PFSK-1 (cell line): Measurements from ENCODE around the gene CIITA.

ENCODE experiments used
- FOXP2 ChIP-seq: optimal IDR thresholded peaks from 2 replicates; pipeline ENCODE3; 2011; ENCODE audit warnings: borderline replicate concordance, control low read depth, inconsistent platforms; ENCODE audit not compliant: insufficient read depth; ENCODE audit errors: extremely low read length, extremely low read depth
- POLR2AphosphoS5 ChIP-seq: IDR thresholded peaks from 2 replicates; pipeline ENCODE4 v1.6.1; 2012; ENCODE audit warnings: low read depth, mild to moderate bottlenecking, control low read depth, low read length, moderate library complexity
- SIN3A ChIP-seq: IDR thresholded peaks from 2 replicates; pipeline ENCODE4 v1.6.1; 2012; ENCODE audit warnings: mild to moderate bottlenecking, low read length, moderate library complexity, borderline replicate concordance; ENCODE audit not compliant: insufficient read depth
- TAF1 ChIP-seq: IDR thresholded peaks from 2 replicates; pipeline ENCODE4 v1.6.1; 2012; ENCODE audit warnings: low read length, control low read depth, borderline replicate concordance; ENCODE audit not compliant: insufficient read depth
- TF ChIP-seq, protein P1 (sequence below), 2 experiments: IDR thresholded peaks; 2 replicates each; pipeline versions ENCODE4 v1.6.1 to v1.8.0; 2011 to 2012; ENCODE audit warnings: low read depth in 2 of 2, low read length in 2 of 2, control low read depth in 1 of 2, inconsistent platforms in 1 of 2, mild to moderate bottlenecking in 1 of 2, moderate library complexity in 1 of 2; ENCODE audit not compliant: insufficient read depth in 1 of 2

DNA sequence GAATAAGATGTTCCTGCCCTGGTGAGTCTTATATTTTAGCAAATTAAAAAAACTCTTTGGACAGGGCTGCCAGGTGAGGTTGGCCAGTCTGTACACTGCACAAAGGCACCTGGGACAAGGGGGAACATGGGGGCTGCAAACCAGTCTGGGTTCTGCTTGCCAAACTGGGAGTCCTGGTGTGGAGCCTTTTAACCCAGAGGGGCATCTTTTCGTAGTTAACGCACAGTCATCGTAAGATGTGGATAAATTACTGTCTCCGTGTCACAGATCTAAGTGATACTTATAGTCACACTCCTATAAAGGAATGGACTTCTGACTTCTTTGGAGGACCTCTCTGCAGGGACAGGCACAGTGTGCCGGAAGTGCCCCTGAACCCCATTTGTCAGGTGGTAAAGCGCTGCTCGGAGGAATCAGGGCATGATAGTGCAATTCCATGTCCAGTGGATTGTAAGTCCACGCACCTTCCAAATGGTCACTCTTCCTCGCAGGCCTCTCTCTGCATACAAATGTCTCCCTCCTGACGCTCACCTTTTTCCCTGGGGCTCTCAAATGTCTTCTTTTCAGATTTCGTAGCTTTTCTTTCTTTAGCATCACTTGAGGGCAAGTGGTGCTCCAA is 50.6 kb downstream of the CIITA start:
- TF ChIP-seq SIN3A (no peak), TAF1 (no peak), POLR2AphosphoS5 (no peak), FOXP2 (no peak)
- TF ChIP-seq, protein P1, sequence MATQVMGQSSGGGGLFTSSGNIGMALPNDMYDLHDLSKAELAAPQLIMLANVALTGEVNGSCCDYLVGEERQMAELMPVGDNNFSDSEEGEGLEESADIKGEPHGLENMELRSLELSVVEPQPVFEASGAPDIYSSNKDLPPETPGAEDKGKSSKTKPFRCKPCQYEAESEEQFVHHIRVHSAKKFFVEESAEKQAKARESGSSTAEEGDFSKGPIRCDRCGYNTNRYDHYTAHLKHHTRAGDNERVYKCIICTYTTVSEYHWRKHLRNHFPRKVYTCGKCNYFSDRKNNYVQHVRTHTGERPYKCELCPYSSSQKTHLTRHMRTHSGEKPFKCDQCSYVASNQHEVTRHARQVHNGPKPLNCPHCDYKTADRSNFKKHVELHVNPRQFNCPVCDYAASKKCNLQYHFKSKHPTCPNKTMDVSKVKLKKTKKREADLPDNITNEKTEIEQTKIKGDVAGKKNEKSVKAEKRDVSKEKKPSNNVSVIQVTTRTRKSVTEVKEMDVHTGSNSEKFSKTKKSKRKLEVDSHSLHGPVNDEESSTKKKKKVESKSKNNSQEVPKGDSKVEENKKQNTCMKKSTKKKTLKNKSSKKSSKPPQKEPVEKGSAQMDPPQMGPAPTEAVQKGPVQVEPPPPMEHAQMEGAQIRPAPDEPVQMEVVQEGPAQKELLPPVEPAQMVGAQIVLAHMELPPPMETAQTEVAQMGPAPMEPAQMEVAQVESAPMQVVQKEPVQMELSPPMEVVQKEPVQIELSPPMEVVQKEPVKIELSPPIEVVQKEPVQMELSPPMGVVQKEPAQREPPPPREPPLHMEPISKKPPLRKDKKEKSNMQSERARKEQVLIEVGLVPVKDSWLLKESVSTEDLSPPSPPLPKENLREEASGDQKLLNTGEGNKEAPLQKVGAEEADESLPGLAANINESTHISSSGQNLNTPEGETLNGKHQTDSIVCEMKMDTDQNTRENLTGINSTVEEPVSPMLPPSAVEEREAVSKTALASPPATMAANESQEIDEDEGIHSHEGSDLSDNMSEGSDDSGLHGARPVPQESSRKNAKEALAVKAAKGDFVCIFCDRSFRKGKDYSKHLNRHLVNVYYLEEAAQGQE (IDR thresholded peaks at IDR 0.05; ENCODE audit: insufficient read depth in 1 of 2, low read depth in 2 of 2, low read length in 2 of 2), result no peak
